HG03060 (cell line): Measurements from ENCODE around the gene GNAO1.

Source experiments
- ATAC-seq: cut with Tn5 transposase; IDR thresholded peaks from one replicate; pipeline ENCODE4 v1.9.1; 2021; ENCODE audit warnings: low read depth, moderate number of reproducible peaks; ENCODE audit not compliant: unreplicated experiment

The GNAO1 gene

DNA sequence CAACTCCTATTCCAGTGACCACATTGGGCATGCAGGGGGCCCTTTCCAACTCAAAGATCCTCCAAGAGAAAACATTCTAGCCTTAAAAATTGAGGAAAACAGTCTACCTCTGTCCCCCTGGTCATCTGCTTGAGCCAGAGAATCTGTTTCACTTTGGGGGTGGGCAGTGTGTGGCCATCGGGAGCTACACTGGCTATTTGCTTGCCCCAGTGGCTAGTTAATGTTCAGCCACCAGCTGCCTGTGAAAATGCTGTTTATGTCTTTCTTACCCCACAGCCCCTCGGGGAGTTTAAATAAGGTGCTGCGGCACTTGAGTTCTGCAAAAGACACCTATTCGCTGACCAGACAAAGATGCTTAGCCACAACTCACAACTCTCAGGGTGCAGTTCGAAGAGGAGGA, 43.4 kb downstream of the GNAO1 start:
- no peak for ATAC-seq

DNA sequence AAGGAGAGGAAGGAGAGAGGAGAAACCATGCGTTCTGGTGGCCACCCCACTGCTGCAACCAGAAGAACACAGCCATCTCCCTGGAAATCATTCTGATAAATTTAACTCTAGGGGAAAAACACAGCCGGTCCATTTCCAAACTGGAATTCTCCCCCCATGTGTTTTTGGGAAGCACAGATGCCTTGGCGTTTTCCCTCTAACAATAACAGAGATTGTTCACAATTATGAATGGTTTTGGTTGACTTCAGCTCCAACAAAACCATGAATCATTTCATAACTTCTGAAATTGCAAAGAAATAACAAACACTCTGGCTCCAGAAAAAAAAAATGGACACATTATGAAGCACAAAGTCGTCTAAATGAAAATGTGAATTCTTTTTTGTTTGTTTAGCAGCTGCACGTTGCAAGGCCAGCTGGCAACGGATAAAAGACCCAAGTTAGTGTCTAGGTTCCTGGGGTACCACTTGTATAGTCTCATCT, 46.2 kb downstream of the GNAO1 start:
- ATAC-seq, result no peak

DNA sequence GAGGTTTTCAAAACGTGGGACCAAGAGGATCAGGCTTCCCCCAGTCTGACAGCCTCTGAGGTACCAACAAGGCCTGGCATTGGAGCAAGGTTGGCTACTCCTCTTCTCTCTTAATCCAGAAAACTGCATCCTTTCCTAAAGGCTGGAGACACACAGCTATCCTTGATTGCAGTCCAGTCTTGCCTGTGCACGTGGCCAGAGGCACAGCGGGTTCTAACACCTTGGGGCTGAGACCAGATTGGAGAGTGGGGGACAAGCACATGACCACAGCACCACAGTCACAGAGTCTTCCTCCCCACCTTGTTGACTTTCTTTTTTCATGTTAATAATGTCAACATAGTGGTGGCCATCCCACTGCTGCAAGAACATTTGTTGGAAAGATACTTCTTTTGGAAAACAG, 46.9 kb downstream of the GNAO1 start:
- ATAC-seq, result no peak

DNA sequence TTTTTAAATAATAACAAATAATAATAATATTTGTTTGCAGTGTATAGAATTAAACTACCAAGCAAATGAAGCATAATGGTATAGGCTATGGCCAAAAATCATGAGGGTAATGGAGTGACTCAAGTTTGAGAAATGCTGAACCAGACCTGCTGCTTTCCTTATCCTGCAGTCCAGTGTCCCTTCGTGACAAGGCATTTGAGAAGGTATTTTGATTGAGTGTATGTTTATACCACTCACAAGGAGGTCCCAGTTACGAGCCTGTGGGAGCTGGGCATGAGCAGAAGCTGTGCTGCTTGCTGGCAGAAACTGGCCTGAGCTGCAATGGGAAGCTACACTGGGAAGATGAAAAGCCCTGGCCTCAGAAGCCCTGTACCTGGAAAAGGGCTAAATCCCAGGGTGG, 50.3 kb downstream of the GNAO1 start:
- no peak for ATAC-seq

DNA sequence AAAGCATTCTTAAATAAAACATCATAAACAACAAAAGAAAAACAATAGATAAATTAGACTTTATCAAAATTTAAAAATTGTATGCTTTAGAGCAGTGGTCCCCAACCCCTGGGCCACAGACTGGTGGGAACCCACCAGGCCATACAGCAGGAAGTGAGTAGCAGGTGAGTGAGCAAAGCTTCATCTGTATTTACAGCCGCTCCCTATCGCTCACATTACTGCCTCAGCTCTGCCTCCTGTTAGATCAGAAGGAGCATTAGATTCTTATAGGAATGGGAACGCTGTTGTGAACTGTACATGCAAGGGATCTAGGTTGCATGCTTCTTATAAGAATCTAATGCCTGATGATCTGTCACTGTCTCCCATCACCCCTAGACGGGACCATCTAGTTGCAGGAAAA, 51.5 kb downstream of the GNAO1 start:
- ATAC-seq, result no peak

DNA sequence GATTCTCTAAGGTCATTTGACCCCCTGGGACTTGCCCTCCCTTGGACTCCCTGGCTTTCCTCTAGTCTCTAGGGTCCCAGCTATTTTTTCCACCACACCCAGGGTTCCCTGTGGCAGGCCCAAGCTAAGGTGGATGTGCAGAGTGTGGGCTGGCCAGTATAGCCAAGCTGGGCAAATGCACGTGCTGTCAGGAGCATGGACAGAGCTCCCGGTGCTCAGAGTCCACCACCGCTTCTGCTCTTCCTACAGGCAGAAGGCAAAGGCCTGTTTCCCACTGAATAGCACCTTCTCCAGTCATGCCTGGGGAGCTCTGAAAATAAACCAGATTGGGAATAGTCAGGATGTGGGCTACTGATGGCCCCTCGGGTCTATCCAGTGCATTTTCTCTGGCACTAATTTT, 53.3 kb downstream of the GNAO1 start:
- ATAC-seq, result no peak

DNA sequence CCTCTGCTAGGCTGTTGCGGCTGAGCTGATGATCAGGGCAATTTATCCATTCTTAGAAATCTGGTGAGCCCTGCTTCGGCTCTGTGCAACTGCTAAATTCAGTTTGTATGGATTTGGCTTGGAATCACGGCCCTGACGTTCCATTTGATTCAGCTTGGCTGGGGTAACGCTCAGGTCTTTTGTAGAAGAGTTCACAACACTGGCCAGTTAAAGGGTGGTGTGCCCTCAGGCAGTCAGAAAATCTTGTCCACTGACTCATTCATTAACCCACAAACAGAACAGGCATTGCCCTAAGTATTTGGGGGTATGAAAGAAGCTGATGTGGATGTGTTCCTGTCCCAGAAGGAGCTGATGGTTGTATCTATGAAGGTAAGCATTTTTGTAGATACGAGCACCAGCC, 53.9 kb downstream of the GNAO1 start:
- no peak for ATAC-seq

DNA sequence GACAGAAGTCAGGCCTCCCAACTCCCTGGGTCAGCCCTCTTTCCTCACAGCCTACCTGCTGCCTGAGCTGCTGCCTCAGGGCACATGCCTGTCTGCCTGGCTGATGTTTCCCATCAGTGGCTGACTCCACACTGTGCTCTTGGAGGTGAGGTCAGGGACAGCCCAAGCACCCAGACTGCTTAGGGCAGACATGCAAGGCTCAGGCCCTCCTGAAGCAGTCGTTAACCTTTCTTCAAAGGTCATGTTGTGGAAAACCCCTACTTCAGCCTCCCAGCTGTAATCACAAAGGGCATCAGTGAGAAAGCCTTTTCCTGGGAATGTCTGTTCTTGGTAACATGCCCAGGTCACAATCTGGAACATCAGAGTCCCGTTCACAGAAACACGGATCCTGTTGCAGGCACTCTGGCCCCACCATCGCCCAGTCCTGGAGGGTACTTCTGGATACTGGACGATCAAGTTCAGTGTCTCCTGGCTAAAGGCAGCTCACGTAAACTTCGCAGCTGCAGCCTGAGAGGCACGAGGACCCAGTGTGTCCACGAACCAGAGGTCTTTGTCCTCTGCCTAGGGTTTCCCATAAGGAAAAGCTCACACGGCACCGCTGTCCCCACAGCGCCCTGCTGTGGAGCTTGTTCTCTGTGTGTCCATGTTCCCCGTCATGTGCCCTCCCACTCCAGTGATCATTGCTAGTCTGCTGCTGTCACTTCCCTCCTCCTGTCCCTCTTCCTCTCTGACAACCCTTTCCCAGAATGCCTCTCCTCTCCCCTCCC, 54.9 kb downstream of the GNAO1 start:
- no peak for ATAC-seq

DNA sequence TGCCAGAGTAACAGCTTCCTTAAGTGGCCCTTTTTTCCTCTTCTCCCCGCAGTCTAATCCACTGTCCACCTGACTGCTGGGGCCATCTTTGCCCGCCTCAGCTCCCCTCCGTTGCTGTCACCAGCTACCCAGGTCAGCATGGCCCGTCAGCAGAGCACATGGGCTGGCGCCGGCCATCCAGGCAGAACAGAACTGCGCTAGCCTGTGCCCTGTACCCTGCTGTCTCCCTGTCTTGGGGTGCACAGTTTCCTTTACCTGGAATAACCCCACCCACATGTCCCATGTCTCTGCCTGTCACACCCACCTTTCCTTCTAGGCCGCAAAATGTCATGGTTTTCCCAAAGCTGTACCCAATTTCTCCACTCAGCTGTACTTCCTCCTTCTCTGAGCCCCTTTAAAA, 55.7 kb downstream of the GNAO1 start:
- no peak for ATAC-seq

DNA sequence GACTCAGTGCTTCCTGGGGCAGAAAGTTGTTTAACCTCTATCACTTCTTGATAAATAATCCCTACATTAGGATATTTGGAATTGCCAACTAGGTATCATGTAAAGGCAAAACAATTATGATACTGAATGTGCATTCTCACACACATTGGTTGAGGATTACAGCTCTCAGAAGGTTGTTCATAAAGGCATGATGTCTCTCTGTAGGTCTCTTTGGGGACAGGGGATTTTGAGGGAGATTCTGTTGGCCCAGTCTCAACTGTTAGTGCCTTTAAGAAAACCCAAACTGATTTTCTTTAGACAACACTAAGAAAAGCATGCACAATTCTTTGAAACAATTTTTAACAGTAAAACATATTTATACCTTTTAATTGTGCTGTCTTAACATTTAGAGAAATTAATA, 56.5 kb downstream of the GNAO1 start:
- ATAC-seq, result no peak

DNA sequence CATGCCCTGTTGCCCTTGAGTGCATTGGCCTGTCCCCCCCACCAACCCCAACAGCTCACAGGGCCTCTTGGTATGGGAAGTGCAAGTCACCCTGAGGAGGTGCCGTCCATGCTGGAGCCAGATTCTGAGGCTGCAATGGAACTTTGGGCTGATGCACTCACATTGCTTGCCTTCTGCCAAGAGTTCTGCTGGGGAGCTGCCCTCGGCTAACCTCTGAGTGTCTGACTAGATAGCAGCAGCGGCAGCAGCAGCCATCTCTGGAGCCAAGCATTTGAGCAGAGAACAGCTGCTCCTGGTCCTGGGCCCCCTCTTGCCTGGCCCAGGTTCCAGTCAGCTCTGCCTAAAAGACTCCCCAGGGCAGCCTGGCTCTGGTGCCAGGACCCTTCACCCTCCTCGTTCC, 61.5 kb downstream of the GNAO1 start:
- no peak for ATAC-seq

DNA sequence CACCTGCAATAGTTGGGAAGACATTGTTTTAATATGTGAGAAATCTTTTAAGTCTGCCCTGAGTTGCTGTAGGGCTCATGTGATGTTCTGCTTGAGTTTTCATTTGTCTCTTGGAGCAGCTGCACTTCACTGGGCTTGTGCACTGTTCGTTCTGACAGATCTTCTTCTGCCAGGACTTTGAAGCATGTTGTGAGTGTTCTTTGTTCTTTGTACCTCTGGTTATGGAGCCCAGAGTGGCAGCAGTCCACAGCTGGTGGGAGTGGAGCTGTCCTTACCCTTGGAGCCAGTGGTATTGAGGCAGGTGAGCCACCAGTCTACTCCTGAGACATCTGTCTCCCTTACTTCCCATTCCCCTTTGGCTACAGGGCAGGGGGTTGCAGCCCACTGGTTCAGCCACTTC, 64.6 kb downstream of the GNAO1 start:
- no peak for ATAC-seq

DNA sequence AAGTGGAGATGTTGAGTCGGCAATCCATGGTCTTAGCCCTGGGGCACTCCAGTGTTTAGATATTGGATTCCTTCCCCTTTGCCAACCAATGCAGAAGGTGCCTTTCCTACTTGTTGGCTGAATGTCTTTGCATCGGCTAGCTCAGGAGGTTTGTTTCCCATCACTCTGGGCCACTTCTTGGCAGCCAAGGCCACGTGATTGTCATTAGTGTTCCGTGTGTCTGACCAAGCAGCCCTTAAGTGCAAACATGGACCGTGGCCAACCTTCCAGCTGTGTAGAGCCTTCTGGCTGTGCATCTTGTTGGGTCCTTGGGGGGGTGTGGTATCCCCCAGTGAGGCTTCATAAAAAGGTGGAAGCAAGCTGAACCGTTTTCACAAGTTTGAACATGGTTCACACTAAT, 66.0 kb downstream of the GNAO1 start:
- ATAC-seq, result no peak

DNA sequence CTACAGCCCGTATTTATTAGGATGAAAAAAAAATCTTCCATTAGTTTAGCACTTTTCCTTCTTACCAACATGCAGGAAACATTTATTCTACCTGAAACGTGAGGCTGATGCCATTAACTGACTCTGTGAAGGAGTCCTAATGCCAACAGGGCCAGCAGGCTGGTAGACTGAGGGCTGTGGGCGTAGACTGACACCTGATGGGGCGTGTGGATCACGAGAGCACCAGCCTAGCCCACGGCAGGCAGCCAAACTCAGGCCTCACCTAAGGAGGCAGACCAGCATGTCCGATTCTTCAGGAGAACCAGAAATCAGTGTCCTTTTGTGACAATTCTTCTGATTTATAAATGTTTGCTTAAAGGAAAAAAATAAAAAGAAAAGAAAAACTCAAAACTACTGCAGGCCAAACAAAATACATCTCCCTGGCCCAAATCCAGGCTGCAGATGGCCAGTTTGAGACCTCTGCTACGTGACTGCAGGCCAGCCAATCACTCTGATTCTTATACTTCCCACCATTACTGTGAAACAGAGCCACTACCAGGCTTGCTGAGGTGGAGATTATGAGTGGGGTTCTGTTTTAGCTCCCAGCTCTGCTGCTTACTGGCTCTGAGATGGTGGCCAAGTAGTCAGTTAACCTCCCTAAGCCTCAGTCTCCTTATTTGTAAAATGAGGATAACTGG, 66.5 kb downstream of the GNAO1 start:
- ATAC-seq, result no peak

DNA sequence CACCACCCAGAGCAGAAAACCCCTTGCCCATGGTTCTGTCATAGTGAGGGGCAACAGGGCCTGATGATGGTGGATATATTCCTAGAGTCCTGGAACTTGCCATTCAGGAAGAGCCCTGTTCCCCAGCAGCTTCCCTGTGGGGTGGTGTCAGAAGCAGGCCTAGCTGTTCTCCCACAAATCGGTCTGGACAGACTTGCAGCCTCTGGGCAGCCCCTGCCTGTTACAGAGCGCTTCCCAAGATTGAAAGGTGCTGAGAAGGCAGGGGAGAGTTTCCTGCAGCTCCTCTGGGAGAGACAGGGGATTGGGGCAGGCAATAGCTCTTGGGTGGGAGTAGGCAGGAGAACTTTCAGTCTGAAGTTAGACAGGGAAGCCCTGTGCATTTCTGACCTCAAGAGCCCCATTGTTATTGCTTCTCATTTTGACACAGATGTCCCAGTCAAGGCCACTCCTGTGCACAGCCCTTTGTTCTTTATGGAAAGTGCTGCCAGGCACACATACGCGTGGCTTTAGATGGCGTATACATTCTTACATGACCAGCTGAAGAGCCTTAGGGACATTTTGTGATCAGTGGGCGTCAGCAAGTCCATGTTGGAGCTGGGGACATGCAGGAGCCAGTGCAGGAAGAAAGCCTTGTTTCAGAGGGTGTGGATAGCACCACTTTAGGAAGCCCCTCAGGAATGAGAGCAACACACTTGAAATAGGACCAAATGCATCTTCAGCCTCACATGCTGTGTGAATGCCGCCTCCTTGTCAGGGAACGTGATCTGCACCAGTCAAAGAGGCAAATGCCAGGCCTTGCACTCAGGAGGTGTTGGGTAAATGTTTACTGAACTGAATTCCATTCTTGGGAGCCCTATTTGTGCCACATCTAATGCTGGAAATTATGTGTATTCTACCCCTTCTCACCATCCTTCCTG, 67.5 kb downstream of the GNAO1 start:
- no peak for ATAC-seq

DNA sequence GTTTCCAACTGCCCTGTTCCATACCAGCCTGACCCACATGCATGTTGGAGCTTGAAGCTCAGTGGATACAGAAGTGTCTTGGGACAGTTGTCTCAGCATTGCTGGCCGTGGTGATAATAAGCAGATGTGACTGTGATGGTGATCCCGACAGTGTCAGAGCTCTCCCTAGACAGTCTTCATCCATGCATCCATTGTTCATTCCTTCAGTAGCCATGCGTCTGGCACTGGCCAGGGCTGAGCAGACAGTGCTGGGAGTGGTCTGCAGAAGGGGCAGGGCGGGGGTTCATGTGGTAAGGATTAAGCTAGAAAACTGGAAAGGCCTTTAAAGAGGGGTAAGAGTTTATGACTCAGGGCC, 68.1 kb downstream of the GNAO1 start:
- ATAC-seq, result no peak

DNA sequence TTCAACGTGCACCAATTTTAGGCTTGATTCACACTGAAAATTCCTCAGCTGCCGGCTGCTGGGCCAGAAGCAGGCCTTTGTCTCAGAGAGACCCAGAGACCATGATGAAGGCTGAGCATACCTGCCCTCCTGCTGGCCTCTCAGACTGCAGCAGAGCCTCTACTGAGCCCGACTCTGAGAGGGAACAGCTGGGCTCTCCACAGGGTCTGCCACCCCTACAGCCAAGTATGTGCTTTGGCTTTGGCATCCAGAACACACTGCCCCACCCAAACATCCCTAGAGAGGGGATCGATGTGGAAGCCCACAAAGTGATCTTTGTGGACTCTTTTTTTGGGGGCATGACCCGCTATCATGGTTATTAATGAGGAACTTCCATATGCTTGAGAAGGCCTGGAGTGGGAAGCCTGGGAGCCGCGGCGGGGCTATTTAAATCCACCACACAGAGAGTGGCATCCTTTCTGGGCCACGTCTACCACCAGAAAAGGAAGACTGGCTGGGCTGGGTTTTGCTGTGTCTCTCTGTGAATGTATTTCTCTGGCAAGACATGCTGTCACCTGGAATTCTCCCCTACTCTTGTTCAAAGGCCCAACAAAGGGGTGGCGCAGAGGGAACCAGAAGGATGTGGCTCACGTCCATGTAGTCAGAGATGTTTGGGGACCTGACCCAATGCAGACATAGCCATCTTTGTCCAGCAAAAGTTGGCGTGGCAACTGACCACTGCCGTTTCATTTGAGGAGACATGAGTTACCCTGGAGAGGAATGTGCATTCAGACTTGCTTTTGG, 69.3 kb downstream of the GNAO1 start:
- ATAC-seq, result no peak

DNA sequence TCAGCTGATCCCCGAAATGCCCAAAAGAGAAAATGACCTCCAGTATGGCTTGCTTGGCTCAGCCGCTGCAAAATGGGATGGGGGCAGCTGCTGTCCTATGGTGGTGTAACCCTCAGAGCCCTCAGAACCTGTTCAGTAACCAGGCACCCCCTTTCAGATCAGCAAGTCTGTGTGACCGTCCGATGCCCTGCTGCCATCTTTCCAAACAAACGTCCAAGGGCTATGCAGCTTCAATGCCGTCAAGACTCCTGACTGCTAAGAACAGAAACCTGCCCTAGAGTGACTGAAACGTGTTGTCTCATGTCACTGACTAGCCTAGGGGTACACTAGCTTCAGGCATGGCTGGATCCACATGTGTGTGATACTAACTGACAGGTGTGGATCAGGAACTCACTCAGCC, 70.4 kb downstream of the GNAO1 start:
- ATAC-seq, result no peak

DNA sequence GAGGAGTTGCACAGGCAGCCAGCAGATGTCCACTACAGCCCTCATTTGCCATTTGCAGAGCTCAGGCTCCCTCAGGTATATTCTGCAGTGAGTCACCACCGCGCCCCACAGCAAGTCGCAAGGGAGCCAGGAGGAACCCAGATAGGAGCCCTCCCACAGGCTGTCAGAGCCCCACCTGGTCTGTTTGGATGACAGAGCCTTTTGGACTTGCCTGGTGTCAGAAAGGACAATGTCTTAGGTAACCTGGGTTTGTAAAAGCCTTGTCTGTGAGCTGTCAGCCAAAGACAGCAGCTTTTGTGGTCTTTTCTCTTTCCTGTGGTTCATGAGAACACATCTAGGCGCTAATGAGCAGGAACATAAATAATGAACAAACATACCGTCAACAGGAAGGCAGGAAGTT, 70.9 kb downstream of the GNAO1 start:
- ATAC-seq, result no peak

DNA sequence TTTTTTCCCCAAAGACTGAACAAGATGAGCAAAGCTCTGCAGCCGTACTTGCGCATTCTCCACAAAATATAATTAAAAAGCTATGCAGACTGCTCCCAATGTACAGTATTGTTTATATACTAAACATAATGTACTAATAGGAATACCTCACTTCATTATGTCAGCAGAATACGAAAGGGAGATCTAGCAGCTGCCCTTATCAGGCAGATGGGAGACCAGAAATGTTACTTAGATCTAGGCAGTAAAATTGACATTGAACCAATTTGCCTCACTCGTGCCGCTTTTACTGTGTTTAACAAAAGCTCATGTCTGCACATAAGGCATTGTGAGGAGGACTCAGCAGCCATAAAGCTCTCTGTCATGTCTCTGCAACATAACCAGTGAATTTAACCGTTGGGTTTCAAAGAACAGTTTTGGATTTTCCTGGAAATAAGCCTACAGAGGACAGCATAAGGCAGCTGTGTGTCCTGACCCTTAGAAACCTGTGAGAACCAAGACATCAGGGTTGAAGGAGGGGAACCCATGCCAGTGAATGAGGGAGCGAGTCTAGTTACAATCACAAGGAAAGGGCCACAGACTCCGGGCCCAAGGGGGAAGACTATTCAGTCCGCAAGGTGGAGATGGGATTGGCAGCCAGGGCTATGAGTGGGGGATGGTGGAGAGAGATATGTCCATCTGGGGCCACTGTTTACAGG, 71.4 kb downstream of the GNAO1 start:
- ATAC-seq, result no peak
